Astrocyte (in vitro differentiated cells and primary cell): ENCODE measurements around the gene BARX1. TPM values are rescaled to one million over a fixed set of nuclear protein-coding genes. Genes with fewer than 3 reads are reported as not detected.

Source experiments
- DNase-seq: peaks from one replicate; pipeline ENCODE4 v3.0.0-alpha.2; 2010; ENCODE audit warnings: low read depth
- FAIRE-seq: peaks from 2 replicates; lab custom pipeline; 2011; peaks lifted over from hg19 to GRCh38; lab: Jason Lieb, UNC
- H2AFZ ChIP-seq: 2 replicates; pipeline ENCODE4 v1.6.0; 2012; ENCODE audit warnings: low read depth, low read length, inconsistent platforms
- H3K27ac ChIP-seq: 2 replicates; pipeline ENCODE4 v1.5.1; 2011; ENCODE audit warnings: low read depth, low read length, inconsistent platforms
- H3K27me3 ChIP-seq: 2 replicates; pipeline ENCODE4 v1.6.0; 2011; ENCODE audit warnings: low read length, inconsistent platforms; ENCODE audit not compliant: insufficient read depth
- H3K36me3 ChIP-seq: 2 replicates; pipeline ENCODE4 v1.5.1; 2011; ENCODE audit warnings: low read length, inconsistent platforms; ENCODE audit not compliant: insufficient read depth
- H3K4me1 ChIP-seq: 2 replicates; pipeline ENCODE4 v1.5.1; 2011; ENCODE audit warnings: low read length, inconsistent platforms; ENCODE audit not compliant: insufficient read depth
- H3K4me2 ChIP-seq: 2 replicates; pipeline ENCODE4 v1.6.0; 2012; ENCODE audit warnings: low read length, inconsistent platforms
- H3K4me3 ChIP-seq: 2 replicates; pipeline ENCODE4 v1.5.1; 2011; ENCODE audit warnings: low read depth, mild to moderate bottlenecking, low read length, inconsistent platforms; ENCODE audit not compliant: insufficient read depth
- H3K79me2 ChIP-seq: 2 replicates; pipeline ENCODE4 v1.6.0; 2012; ENCODE audit warnings: mild to moderate bottlenecking, low read length, inconsistent platforms; ENCODE audit not compliant: insufficient read depth
- H3K9ac ChIP-seq: 2 replicates; pipeline ENCODE4 v1.6.0; 2012; ENCODE audit warnings: mild to moderate bottlenecking, low read length, inconsistent platforms
- H3K9me3 ChIP-seq: 2 replicates; pipeline ENCODE4 v1.5.1; 2012; ENCODE audit warnings: low read depth, mild to moderate bottlenecking, low read length, inconsistent platforms; ENCODE audit not compliant: insufficient read depth
- H4K20me1 ChIP-seq: 2 replicates; pipeline ENCODE4 v1.6.0; 2012; ENCODE audit warnings: low read length, inconsistent platforms; ENCODE audit not compliant: insufficient read depth
- H3K27ac Mint-ChIP-seq: one replicate; pipeline ENCODE4 v1.8.0; 2021; ENCODE audit warnings: mild to moderate bottlenecking, mixed read lengths; ENCODE audit not compliant: unreplicated experiment
- H3K27me3 Mint-ChIP-seq: one replicate; pipeline ENCODE4 v1.8.0; 2021; ENCODE audit warnings: low read depth, mixed read lengths; ENCODE audit not compliant: unreplicated experiment
- H3K36me3 Mint-ChIP-seq: one replicate; pipeline ENCODE4 v1.8.0; 2021; ENCODE audit warnings: low read depth, mixed read lengths; ENCODE audit not compliant: unreplicated experiment
- H3K4me1 Mint-ChIP-seq: one replicate; pipeline ENCODE4 v1.8.0; 2021; ENCODE audit warnings: low read depth, mixed read lengths; ENCODE audit not compliant: unreplicated experiment
- H3K4me3 Mint-ChIP-seq: one replicate; pipeline ENCODE4 v1.8.0; 2021; ENCODE audit warnings: mild to moderate bottlenecking, moderate library complexity, mixed read lengths; ENCODE audit not compliant: unreplicated experiment
- H3K9me3 Mint-ChIP-seq: one replicate; pipeline ENCODE4 v1.8.0; 2021; ENCODE audit warnings: mild to moderate bottlenecking, mixed read lengths; ENCODE audit not compliant: unreplicated experiment
- EZH2 ChIP-seq: IDR thresholded peaks from 2 replicates; pipeline ENCODE4 v1.6.1; 2012; ENCODE audit warnings: mild to moderate bottlenecking, low read length, inconsistent platforms; ENCODE audit not compliant: insufficient read depth
- total RNA-seq: library from RNA; stranded (reverse); gene quantifications from 2 replicates; pipeline ENCODE4 v1.2.1, GENCODE V29; 2021
- TF ChIP-seq, protein P1 (sequence below): IDR thresholded peaks from 2 replicates; pipeline ENCODE4 v1.5.1; 2011; ENCODE audit warnings: low read depth, mild to moderate bottlenecking, inconsistent platforms, low read length, moderate library complexity; ENCODE audit not compliant: insufficient read depth

Gene BARX1
- total RNA-seq, 1 donor from 2014 or later, result 0.73 TPM

DNA sequence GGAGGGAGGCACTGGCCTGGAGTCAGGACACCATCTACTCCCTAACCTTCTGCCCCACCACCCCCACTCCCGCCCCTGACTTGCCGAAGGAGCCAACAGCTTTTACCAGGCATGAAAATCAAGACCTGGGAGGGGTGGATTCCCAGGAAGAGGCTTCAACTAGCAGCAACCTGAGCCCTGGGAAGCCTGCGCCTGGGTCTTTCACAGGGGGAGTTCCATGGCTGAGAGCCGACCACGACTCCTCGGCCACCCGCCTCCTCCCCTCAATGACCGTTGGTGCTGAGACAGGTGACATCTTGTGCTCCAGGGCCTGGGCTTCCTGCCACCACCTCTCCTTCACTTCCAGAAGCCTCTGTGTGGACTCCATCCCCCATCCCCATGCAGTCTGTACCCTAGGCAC lies 37.1 kb downstream of the BARX1 start:
- no peaks in the 10 kb centered on the region for H3K79me2 ChIP-seq
- Mint-ChIP-seq H3K9me3 (no peaks in the 10 kb centered on the region), H3K4me3 (no peak overlapping the region), H3K36me3 (no peaks in the 10 kb centered on the region), H3K4me1 (no peaks in the 10 kb centered on the region), H3K27ac (no peak overlapping the region), H3K27me3 (peaks cover 65% of the 10 kb centered on the region)
- H3K4me3 ChIP-seq, result no peak overlapping the region
- H4K20me1 ChIP-seq, result no peaks in the 10 kb centered on the region
- DNase-seq (no peak), FAIRE-seq (no peak)
- TF ChIP-seq EZH2, result no peak
- TF ChIP-seq, protein P1, sequence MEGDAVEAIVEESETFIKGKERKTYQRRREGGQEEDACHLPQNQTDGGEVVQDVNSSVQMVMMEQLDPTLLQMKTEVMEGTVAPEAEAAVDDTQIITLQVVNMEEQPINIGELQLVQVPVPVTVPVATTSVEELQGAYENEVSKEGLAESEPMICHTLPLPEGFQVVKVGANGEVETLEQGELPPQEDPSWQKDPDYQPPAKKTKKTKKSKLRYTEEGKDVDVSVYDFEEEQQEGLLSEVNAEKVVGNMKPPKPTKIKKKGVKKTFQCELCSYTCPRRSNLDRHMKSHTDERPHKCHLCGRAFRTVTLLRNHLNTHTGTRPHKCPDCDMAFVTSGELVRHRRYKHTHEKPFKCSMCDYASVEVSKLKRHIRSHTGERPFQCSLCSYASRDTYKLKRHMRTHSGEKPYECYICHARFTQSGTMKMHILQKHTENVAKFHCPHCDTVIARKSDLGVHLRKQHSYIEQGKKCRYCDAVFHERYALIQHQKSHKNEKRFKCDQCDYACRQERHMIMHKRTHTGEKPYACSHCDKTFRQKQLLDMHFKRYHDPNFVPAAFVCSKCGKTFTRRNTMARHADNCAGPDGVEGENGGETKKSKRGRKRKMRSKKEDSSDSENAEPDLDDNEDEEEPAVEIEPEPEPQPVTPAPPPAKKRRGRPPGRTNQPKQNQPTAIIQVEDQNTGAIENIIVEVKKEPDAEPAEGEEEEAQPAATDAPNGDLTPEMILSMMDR, result no peak
- no peaks in the 10 kb centered on the region for H3K36me3 ChIP-seq
- H3K27me3 ChIP-seq, result peaks cover 2% of the 10 kb centered on the region
- no peaks in the 10 kb centered on the region for H3K9me3 ChIP-seq
- H3K9ac ChIP-seq, result no peak overlapping the region
- H2AFZ ChIP-seq, result no peak overlapping the region
- H3K4me2 ChIP-seq, result no peak overlapping the region
- no peaks in the 10 kb centered on the region for H3K4me1 ChIP-seq
- no peak overlapping the region for H3K27ac ChIP-seq

DNA sequence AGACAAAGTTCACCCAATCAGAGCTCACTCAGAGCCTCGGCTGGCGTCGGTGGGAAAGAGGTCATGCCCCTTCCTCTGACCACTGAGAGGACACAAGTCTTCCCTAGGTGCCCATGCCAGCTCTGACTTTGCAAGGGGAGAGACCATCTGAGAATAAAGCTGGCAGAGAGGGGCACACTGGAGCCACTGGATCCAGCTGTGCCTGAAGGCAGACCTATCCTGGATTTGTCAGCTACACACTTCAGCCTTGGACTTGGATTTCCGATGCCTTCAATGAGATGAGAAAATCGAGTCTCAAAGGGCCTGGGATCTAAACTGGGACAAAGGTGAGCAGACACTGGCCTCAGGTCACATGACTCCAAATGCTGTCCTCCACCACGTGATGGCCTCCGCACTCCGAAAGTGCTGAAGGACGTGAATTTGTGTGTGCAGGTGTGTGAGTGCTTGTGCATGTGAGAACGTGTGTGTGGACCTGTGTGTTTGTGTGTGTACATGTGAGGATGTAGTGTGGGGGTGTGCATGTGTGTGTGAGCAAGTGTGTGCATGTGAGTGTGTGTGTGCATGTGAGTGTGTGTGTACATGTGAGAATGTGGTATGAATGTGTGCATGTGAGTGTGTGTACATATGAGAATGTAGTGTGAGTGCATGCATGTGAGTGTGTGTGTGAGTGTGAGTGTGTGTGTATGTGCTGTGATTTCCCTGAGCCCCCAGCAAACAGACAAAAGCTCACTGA lies 37.9 kb downstream of the BARX1 start:
- Mint-ChIP-seq H3K4me1 (no peaks in the 10 kb centered on the region), H3K36me3 (no peaks in the 10 kb centered on the region), H3K9me3 (no peaks in the 10 kb centered on the region), H3K27ac (no peak overlapping the region), H3K27me3 (peaks cover 59% of the 10 kb centered on the region), H3K4me3 (no peak overlapping the region)
- Histone ChIP-seq H3K4me3 (no peak overlapping the region), H3K9me3 (no peaks in the 10 kb centered on the region), H4K20me1 (no peaks in the 10 kb centered on the region), H3K27me3 (no peaks in the 10 kb centered on the region), H3K4me1 (no peaks in the 10 kb centered on the region), H3K36me3 (no peaks in the 10 kb centered on the region), H3K27ac (no peak overlapping the region), H3K4me2 (no peak overlapping the region), H3K9ac (no peak overlapping the region), H2AFZ (no peak overlapping the region), H3K79me2 (no peaks in the 10 kb centered on the region)
- DNase-seq (no peak), FAIRE-seq (no peak)
- TF ChIP-seq, protein P1, result no peak
- TF ChIP-seq EZH2, result no peak

DNA sequence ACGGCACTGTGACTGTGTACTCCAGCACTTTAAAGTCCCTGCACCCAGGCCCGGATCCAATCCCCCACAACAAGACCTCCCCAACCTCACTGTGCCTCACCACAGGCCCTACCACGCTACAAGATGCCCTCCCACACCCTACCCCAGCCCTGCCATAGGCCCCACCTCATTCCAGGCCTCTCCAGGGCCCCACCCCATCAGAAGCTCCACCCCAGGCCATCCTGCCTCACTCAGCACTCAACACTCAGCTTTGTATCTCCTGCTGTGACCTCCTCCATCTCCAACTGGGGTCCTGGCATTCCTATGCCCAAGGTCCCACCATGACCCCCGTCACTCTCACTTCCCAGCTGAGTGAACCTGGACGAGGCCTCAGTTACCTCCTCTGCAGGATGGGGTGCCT lies 38.8 kb downstream of the BARX1 start:
- H3K9me3 Mint-ChIP-seq, result no peaks in the 10 kb centered on the region
- Histone ChIP-seq H4K20me1 (no peaks in the 10 kb centered on the region), H3K9me3 (no peaks in the 10 kb centered on the region), H3K4me1 (no peaks in the 10 kb centered on the region), H3K27ac (no peak overlapping the region), H3K27me3 (no peaks in the 10 kb centered on the region), H3K36me3 (no peaks in the 10 kb centered on the region), H3K4me3 (no peak overlapping the region), H3K9ac (no peak overlapping the region), H3K4me2 (no peak overlapping the region), H2AFZ (no peak overlapping the region), H3K79me2 (no peaks in the 10 kb centered on the region)
- no peaks in the 10 kb centered on the region for H3K4me1 Mint-ChIP-seq
- FAIRE-seq, result no peak
- no peaks in the 10 kb centered on the region for H3K36me3 Mint-ChIP-seq
- H3K27ac Mint-ChIP-seq, result no peak overlapping the region
- no peak overlapping the region for H3K4me3 Mint-ChIP-seq
- DNase-seq, result no peak
- TF ChIP-seq, protein P1, result no peak
- no peak for TF ChIP-seq EZH2
- peaks cover 53% of the 10 kb centered on the region for H3K27me3 Mint-ChIP-seq
